Glutamatergic neuron (in vitro differentiated cells): Measurements from ENCODE around the gene REXO1. TPM values are rescaled to one million over a fixed set of nuclear protein-coding genes. Genes with fewer than 3 reads are reported as not detected.
A peak's percentile ranks its signal among the peaks of the same experiment; 100 is the strongest.

Source experiments
- DNase-seq: peaks from one replicate; pipeline ENCODE4 v3.0.0; 2022
- H3K27ac Mint-ChIP-seq: one replicate; pipeline ENCODE4 v1.8.0; 2020; ENCODE audit warnings: mild to moderate bottlenecking, mixed read lengths, inconsistent platforms; ENCODE audit not compliant: unreplicated experiment
- H3K27me3 Mint-ChIP-seq: one replicate; pipeline ENCODE4 v1.8.0; 2020; ENCODE audit warnings: mild to moderate bottlenecking, moderate library complexity, mixed read lengths, inconsistent platforms; ENCODE audit not compliant: unreplicated experiment
- H3K36me3 Mint-ChIP-seq: one replicate; pipeline ENCODE4 v1.8.0; 2020; ENCODE audit warnings: mild to moderate bottlenecking, mixed read lengths, inconsistent platforms; ENCODE audit not compliant: unreplicated experiment
- H3K4me1 Mint-ChIP-seq: one replicate; pipeline ENCODE4 v1.8.0; 2020; ENCODE audit warnings: mild to moderate bottlenecking, low read depth, mixed read lengths, inconsistent platforms; ENCODE audit not compliant: unreplicated experiment
- H3K4me3 Mint-ChIP-seq: one replicate; pipeline ENCODE4 v1.8.0; 2020; ENCODE audit warnings: mild to moderate bottlenecking, mixed read lengths, inconsistent platforms; ENCODE audit not compliant: unreplicated experiment
- H3K9me3 Mint-ChIP-seq: one replicate; pipeline ENCODE4 v1.8.0; 2020; ENCODE audit warnings: mild to moderate bottlenecking, moderate library complexity, mixed read lengths, inconsistent platforms; ENCODE audit not compliant: unreplicated experiment
- CTCF ChIP-seq: fragments of 200-600 bp; sonication (generic); IDR thresholded peaks from one replicate; pipeline ENCODE4 v1.5.0; 2021; ENCODE audit not compliant: partially characterized antibody, unreplicated experiment
- microRNA-seq: library from miRNA; unstranded; fragments of <30 nt; microRNA quantifications from one replicate; pipeline ENCODE4, GENCODE V29; 2020; ENCODE audit not compliant: unreplicated experiment
- total RNA-seq: library from RNA; stranded (reverse); fragmentation: NEBNext Ultra II Directional; extraction: Animal tissue kit (Norgen Biotek cat#: 25700); gene quantifications from one replicate; pipeline ENCODE4 v1.2.1, GENCODE V29; 2021; ENCODE audit not compliant: unreplicated experiment

The REXO1 gene
- total RNA-seq, 1 donor from 2014 or later, result 65.7 TPM

DNA sequence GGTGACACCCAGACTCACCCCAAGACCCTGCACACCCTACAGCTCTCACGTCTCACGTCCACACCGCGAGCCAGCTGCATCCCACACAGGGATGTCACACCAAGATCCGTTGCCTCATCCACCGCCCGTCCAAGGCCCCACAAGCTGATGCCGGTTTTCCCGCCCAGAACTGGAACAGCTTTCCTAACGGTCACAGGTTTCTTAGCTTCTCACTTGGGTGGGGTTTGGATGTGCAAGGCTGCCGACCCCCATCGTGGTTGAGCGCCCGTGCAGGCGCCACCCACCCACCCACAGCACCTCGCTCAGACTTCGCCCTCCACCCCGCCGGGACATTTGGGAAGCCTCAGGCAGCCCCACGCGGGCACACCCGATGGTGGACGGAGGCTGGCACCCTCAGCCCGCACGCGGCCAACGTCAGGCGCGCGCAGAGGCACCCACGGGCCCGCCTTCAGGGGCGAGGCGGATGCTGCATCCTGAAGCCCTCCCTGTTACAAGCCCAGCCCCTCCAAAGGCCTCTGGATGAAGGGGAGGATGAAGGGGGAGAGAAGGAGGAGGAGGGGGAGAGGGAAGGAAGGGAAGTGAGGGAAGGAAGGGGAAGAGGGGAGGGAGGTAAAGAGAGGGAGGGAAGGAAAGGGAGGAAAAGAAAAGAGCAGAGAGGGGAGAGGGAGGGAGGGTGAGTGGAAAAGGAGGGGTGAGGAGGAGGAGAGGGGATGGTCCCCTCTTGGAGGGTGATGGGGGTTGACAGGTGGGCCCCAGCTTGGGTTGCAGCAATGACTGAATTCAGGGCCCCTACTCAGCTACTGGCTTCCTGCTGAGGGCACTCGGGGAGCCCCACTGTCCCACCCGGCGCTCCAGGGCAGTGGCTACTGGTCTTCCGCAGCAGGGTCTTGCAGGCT lies 82.1 kb downstream of the REXO1 start:
- DNase-seq, result no peak
- Mint-ChIP-seq H3K27me3 (peaks cover 35% of the 10 kb centered on the region), H3K27ac (no peak overlapping the region), H3K9me3 (peaks cover 8% of the 10 kb centered on the region), H3K4me3 (no peak overlapping the region), H3K36me3 (peaks cover 10% of the 10 kb centered on the region), H3K4me1 (peaks cover 16% of the 10 kb centered on the region)
- TF ChIP-seq CTCF, result no peak

Small RNAs within 50 kb of the gene (microRNA-seq; reads per million reads assigned to microRNA genes)
- 46.6 reads per million, percentile 68 among the genes with 10 or more reads in this experiment for gene MIR1909

Other genes with a start within 250 kb of the REXO1 start
- 204 TPM for gene UQCR11, start 243.0 kb downstream of the REXO1 start, total RNA-seq
- gene TCF3, start 195.9 kb downstream of the REXO1 start, total RNA-seq, result 249 TPM
- 15.4 TPM for gene ONECUT3, start 95.0 kb downstream of the REXO1 start, total RNA-seq
- gene ATP8B3, start 36.2 kb downstream of the REXO1 start, total RNA-seq, result 2.5 TPM
- gene KLF16, start 15.1 kb upstream of the REXO1 start, total RNA-seq, result 30.6 TPM
- 75.1 TPM for gene ABHD17A, start 37.0 kb upstream of the REXO1 start, total RNA-seq
- 10.9 TPM for gene ADAT3, start 56.9 kb upstream of the REXO1 start, total RNA-seq
- gene SCAMP4, start 56.9 kb upstream of the REXO1 start, total RNA-seq, result 66.3 TPM
- 104 TPM for gene CSNK1G2, start 92.7 kb upstream of the REXO1 start, total RNA-seq
- 70.4 TPM for gene BTBD2, start 167.2 kb upstream of the REXO1 start, total RNA-seq
- gene MKNK2, start 202.8 kb upstream of the REXO1 start, total RNA-seq, result 149 TPM
- 66.0 TPM for gene MOB3A, start 247.8 kb upstream of the REXO1 start, total RNA-seq
- 10.6 TPM for gene IZUMO4, start 248.4 kb upstream of the REXO1 start, total RNA-seq